Adipocyte (in vitro differentiated cells): Measurements from ENCODE around the gene OR14I1.
"Not testable (repeated sequence)": the region's sequence is repeated elsewhere in the genome, so short reads cannot be mapped to it uniquely, and the experiment has no call there.

Experiments
- DNase-seq: peaks from one replicate; pipeline ENCODE4 v3.0.0-alpha.2; 2015; ENCODE audit warnings: low read depth
- H3K27me3 ChIP-seq: replicated peaks from 2 replicates; pipeline ENCODE4 v1.7.0; 2013; ENCODE audit warnings: mild to moderate bottlenecking, low read length, moderate library complexity; ENCODE audit not compliant: control insufficient read depth, insufficient read depth
- H3K36me3 ChIP-seq: 2 replicates; pipeline ENCODE4 v1.7.0; 2013; ENCODE audit warnings: low read length, mild to moderate bottlenecking, moderate library complexity; ENCODE audit not compliant: control insufficient read depth, insufficient read depth, severe bottlenecking
- H3K4me1 ChIP-seq: 2 replicates; pipeline ENCODE4 v1.7.0; 2013; ENCODE audit warnings: mild to moderate bottlenecking, low read length, moderate library complexity; ENCODE audit not compliant: control insufficient read depth, insufficient read depth
- H3K4me3 ChIP-seq: 2 replicates; pipeline ENCODE4 v1.7.0; 2013; ENCODE audit warnings: mild to moderate bottlenecking, low read length, moderate library complexity
- H3K9ac ChIP-seq: 2 replicates; pipeline ENCODE4 v1.7.0; 2013; ENCODE audit warnings: mild to moderate bottlenecking, low read length, moderate library complexity
- H3K9me3 ChIP-seq: 2 replicates; pipeline ENCODE4 v1.7.0; 2013; ENCODE audit warnings: mild to moderate bottlenecking, low read length, moderate library complexity; ENCODE audit not compliant: control insufficient read depth

OR14I1 gene

GRCh38 chr1:248686815-248687214 lies 15.8 kb downstream of the OR14I1 start:
- Histone ChIP-seq H3K27me3 (no peaks in the 10 kb centered on the region), H3K36me3 (no peaks in the 10 kb centered on the region), H3K4me1 (no peaks in the 10 kb centered on the region), H3K9ac (no peak overlapping the region), H3K4me3 (no peak overlapping the region), H3K9me3 (peaks cover 10% of the 10 kb centered on the region)
- no peak for DNase-seq

GRCh38 chr1:248681651-248682050 lies 20.9 kb downstream of the OR14I1 start:
- Histone ChIP-seq H3K4me3 (no peak overlapping the region), H3K4me1 (no peaks in the 10 kb centered on the region), H3K36me3 (no peaks in the 10 kb centered on the region), H3K9me3 (peaks cover 5% of the 10 kb centered on the region), H3K27me3 (no peaks in the 10 kb centered on the region), H3K9ac (no peak overlapping the region)
- no peak for DNase-seq

GRCh38 chr1:248670003-248670402 lies 32.6 kb downstream of the OR14I1 start:
- no peak for DNase-seq
- Histone ChIP-seq H3K27me3 (no peaks in the 10 kb centered on the region), H3K4me3 (no peak overlapping the region), H3K9ac (no peak overlapping the region), H3K36me3 (no peaks in the 10 kb centered on the region), H3K9me3 (peaks cover 12% of the 10 kb centered on the region), H3K4me1 (no peaks in the 10 kb centered on the region)

GRCh38 chr1:248663453-248664328 lies 38.9 kb downstream of the OR14I1 start:
- not testable (repeated sequence) for DNase-seq, H3K36me3 ChIP-seq, H3K9me3 ChIP-seq, H3K4me1 ChIP-seq, H3K9ac ChIP-seq, H3K4me3 ChIP-seq, H3K27me3 ChIP-seq

GRCh38 chr1:248656797-248657196 lies 45.8 kb downstream of the OR14I1 start:
- not testable (repeated sequence) for H3K36me3 ChIP-seq, H3K4me3 ChIP-seq, H3K27me3 ChIP-seq, DNase-seq, H3K9me3 ChIP-seq, H3K9ac ChIP-seq, H3K4me1 ChIP-seq

GRCh38 chr1:248655354-248655753 lies 47.2 kb downstream of the OR14I1 start, which contains the start of gene OR2T27:
Gene OR2T27, minus strand, starts transcription at chr1:248655528. Its CDS starts 4,644 bp downstream, at chr1:248650884.
- H3K27me3 ChIP-seq, result not testable (repeated sequence)

More at GRCh38 chr1:248655354-248655753, 47.2 kb downstream of the OR14I1 start, which contains the start of gene OR2T27:
- H3K36me3 ChIP-seq, H3K9ac ChIP-seq, H3K9me3 ChIP-seq, H3K4me3 ChIP-seq, DNase-seq, H3K4me1 ChIP-seq: not testable (repeated sequence)
